ENCODE data around the gene FAM120B.

DNA sequence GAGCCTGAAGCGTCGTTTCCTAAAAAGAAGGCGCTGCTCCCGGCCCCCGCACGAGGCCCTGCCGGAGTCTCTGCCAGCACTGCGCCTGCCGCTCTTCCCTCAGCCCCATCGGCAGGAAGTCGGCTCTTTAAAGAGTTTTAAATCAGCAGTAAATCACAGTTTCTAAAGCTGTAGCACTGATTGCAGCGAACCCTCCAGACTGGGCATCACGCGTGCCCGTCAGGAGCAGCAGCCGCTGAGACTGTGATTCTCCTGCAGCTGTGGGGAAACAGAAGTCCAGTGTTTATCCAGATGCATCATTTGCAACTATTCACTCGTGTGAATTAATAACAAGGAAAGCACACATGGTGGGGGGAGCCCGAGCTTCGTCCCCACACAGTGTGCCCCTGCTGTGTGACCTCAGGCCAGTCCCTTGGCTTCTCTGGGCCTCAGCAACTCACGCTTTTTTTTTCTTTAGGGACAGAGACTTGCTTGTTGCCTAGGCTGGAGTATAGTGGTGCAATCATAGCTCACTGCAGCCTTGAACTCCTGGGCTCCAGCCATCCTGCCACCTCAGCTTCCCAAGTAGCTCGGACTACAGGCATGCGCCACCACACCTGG, 44.0 kb upstream of the FAM120B start:
- TF ChIP-seq, protein P1, sequence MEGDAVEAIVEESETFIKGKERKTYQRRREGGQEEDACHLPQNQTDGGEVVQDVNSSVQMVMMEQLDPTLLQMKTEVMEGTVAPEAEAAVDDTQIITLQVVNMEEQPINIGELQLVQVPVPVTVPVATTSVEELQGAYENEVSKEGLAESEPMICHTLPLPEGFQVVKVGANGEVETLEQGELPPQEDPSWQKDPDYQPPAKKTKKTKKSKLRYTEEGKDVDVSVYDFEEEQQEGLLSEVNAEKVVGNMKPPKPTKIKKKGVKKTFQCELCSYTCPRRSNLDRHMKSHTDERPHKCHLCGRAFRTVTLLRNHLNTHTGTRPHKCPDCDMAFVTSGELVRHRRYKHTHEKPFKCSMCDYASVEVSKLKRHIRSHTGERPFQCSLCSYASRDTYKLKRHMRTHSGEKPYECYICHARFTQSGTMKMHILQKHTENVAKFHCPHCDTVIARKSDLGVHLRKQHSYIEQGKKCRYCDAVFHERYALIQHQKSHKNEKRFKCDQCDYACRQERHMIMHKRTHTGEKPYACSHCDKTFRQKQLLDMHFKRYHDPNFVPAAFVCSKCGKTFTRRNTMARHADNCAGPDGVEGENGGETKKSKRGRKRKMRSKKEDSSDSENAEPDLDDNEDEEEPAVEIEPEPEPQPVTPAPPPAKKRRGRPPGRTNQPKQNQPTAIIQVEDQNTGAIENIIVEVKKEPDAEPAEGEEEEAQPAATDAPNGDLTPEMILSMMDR (IDR thresholded peaks at IDR 0.05): no peak
- TF ChIP-seq POLR2A (IDR thresholded peaks at IDR 0.05): no peak
